Stimulated activated effector memory CD8-positive, alpha-beta T cell treated with anti-CD3 and anti-CD28 coated beads, Interleukin-12 subunit alpha, Interleukin-12 subunit beta, amount 100 ng/mL, for 72 hours (primary cell): ENCODE measurements around the gene NOTCH3.

ENCODE experiments used
- ATAC-seq: fragments of 150-1000 bp; cut with Tn5 transposase; 2 replicates; pipeline ENCODE4 v1.10.0; 2021
- DNase-seq, 2 donors: peaks; one replicate each; pipeline ENCODE4 v3.0.0; 2021 to 2022; ENCODE audit warnings: low spot score in 2 of 2
- H3K27ac Mint-ChIP-seq: one replicate; pipeline ENCODE4 v1.8.0; 2022; ENCODE audit warnings: mild to moderate bottlenecking, mixed read lengths
- H3K36me3 Mint-ChIP-seq: one replicate; pipeline ENCODE4 v1.8.0; 2022; ENCODE audit warnings: mild to moderate bottlenecking, mixed read lengths
- H3K4me1 Mint-ChIP-seq: one replicate; pipeline ENCODE4 v1.8.0; 2022; ENCODE audit warnings: mixed read lengths
- H3K4me3 Mint-ChIP-seq: one replicate; pipeline ENCODE4 v1.8.0; 2022; ENCODE audit warnings: mild to moderate bottlenecking, mixed read lengths
- H3K9me3 Mint-ChIP-seq: one replicate; pipeline ENCODE4 v1.8.0; 2022; ENCODE audit warnings: mixed read lengths

NOTCH3 gene

GRCh38 chr19:15216363-15216762, 15.6 kb upstream of the NOTCH3 start:
- Mint-ChIP-seq H3K27ac (no peak overlapping the region), H3K4me1 (no peaks in the 10 kb centered on the region), H3K36me3 (no peaks in the 10 kb centered on the region), H3K4me3 (no peak overlapping the region), H3K9me3 (no peaks in the 10 kb centered on the region)
- DNase-seq, result no peak
- no peak for ATAC-seq

- Mint-ChIP-seq H3K9me3 (no peaks in the 10 kb centered on the region), H3K36me3 (no peaks in the 10 kb centered on the region), H3K4me3 (no peak overlapping the region), H3K4me1 (peaks cover 6% of the 10 kb centered on the region), H3K27ac (no peak overlapping the region)
- ATAC-seq (no peak), DNase-seq (no peak)
Measured at GRCh38 chr19:15213715-15214381, 13.1 kb upstream of the NOTCH3 start.

- DNase-seq (no peak), ATAC-seq (no peak)
- Mint-ChIP-seq H3K4me3 (no peak overlapping the region), H3K36me3 (no peaks in the 10 kb centered on the region), H3K9me3 (no peaks in the 10 kb centered on the region), H3K27ac (no peak overlapping the region), H3K4me1 (peaks cover 6% of the 10 kb centered on the region)
Measured at GRCh38 chr19:15212711-15213110, 11.9 kb upstream of the NOTCH3 start.

- H3K4me3 Mint-ChIP-seq, result no peak overlapping the region
- peak; percentile 68 for ATAC-seq
- H3K36me3 Mint-ChIP-seq, result no peaks in the 10 kb centered on the region
- DNase-seq, result no peak
- H3K27ac Mint-ChIP-seq, result no peak overlapping the region
- no peaks in the 10 kb centered on the region for H3K9me3 Mint-ChIP-seq
- peaks cover 6% of the 10 kb centered on the region for H3K4me1 Mint-ChIP-seq
Measured at GRCh38 chr19:15210323-15210781, 9.6 kb upstream of the NOTCH3 start.

GRCh38 chr19:15201374-15202023, 704 bp upstream of the NOTCH3 start:
- Mint-ChIP-seq H3K9me3 (no peaks in the 10 kb centered on the region), H3K4me3 (peak overlapping the region; percentile 33), H3K36me3 (no peaks in the 10 kb centered on the region), H3K27ac (no peak overlapping the region), H3K4me1 (peaks cover 7% of the 10 kb centered on the region)
- no peak for DNase-seq
- no peak for ATAC-seq

- no peaks in the 10 kb centered on the region for H3K9me3 Mint-ChIP-seq
- peaks cover 9% of the 10 kb centered on the region for H3K4me1 Mint-ChIP-seq
- no peak overlapping the region for H3K27ac Mint-ChIP-seq
- peak overlapping the region; percentile 24 for H3K4me3 Mint-ChIP-seq
- no peak for DNase-seq
- no peaks in the 10 kb centered on the region for H3K36me3 Mint-ChIP-seq
- no peak for ATAC-seq
Measured at GRCh38 chr19:15199661-15200552, 888 bp downstream of the NOTCH3 start.

- H3K36me3 Mint-ChIP-seq, result no peaks in the 10 kb centered on the region
- H3K9me3 Mint-ChIP-seq, result no peaks in the 10 kb centered on the region
- DNase-seq, result no peak
Measured at GRCh38 chr19:15198951-15199660, 1.7 kb downstream of the NOTCH3 start.

GRCh38 chr19:15197942-15198341, 2.9 kb downstream of the NOTCH3 start:
- Mint-ChIP-seq H3K27ac (no peak overlapping the region), H3K4me1 (peaks cover 13% of the 10 kb centered on the region), H3K9me3 (no peaks in the 10 kb centered on the region), H3K4me3 (no peak overlapping the region), H3K36me3 (no peaks in the 10 kb centered on the region)
- ATAC-seq, result no peak
- DNase-seq, result no peak

More at GRCh38 chr19:15198951-15199660, 1.7 kb downstream of the NOTCH3 start:
- ATAC-seq, result no peak
- Mint-ChIP-seq H3K4me3 (peak overlapping the region; percentile 24), H3K4me1 (peaks cover 13% of the 10 kb centered on the region), H3K27ac (no peak overlapping the region)

GRCh38 chr19:15197275-15197941, 3.4 kb downstream of the NOTCH3 start:
- H3K27ac Mint-ChIP-seq, result no peak overlapping the region
- no peaks in the 10 kb centered on the region for H3K36me3 Mint-ChIP-seq
- ATAC-seq, result no peak
- H3K4me1 Mint-ChIP-seq, result peaks cover 13% of the 10 kb centered on the region
- DNase-seq, result no peak
- H3K9me3 Mint-ChIP-seq, result no peaks in the 10 kb centered on the region
- H3K4me3 Mint-ChIP-seq, result no peak overlapping the region

- Mint-ChIP-seq H3K9me3 (no peaks in the 10 kb centered on the region), H3K36me3 (no peaks in the 10 kb centered on the region), H3K27ac (no peak overlapping the region), H3K4me3 (no peak overlapping the region), H3K4me1 (peaks cover 13% of the 10 kb centered on the region)
- ATAC-seq (no peak), DNase-seq (no peak)
Measured at GRCh38 chr19:15196360-15197005, 4.3 kb downstream of the NOTCH3 start.

- no peak for DNase-seq
- Mint-ChIP-seq H3K27ac (no peak overlapping the region), H3K4me3 (no peak overlapping the region)
Measured at GRCh38 chr19:15195371-15196334, 5.1 kb downstream of the NOTCH3 start.

GRCh38 chr19:15194938-15195337, 5.9 kb downstream of the NOTCH3 start:
- H3K4me1 Mint-ChIP-seq, result peaks cover 13% of the 10 kb centered on the region
- DNase-seq, result no peak
- H3K9me3 Mint-ChIP-seq, result no peaks in the 10 kb centered on the region
- no peaks in the 10 kb centered on the region for H3K36me3 Mint-ChIP-seq
- H3K27ac Mint-ChIP-seq, result no peak overlapping the region
- ATAC-seq, result peak; percentile 55
- peak overlapping the region; percentile 39 for H3K4me3 Mint-ChIP-seq

More at GRCh38 chr19:15195371-15196334, 5.1 kb downstream of the NOTCH3 start:
- ATAC-seq, result peak; percentile 22
- no peaks in the 10 kb centered on the region for H3K9me3 Mint-ChIP-seq
- H3K4me1 Mint-ChIP-seq, result peaks cover 13% of the 10 kb centered on the region
- no peaks in the 10 kb centered on the region for H3K36me3 Mint-ChIP-seq

GRCh38 chr19:15191982-15192381, 8.8 kb downstream of the NOTCH3 start:
- H3K36me3 Mint-ChIP-seq, result no peaks in the 10 kb centered on the region

More at GRCh38 chr19:15191982-15192381, 8.8 kb downstream of the NOTCH3 start:
- H3K4me3 Mint-ChIP-seq, result no peak overlapping the region
- peaks cover 12% of the 10 kb centered on the region for H3K4me1 Mint-ChIP-seq
- DNase-seq (no peak), ATAC-seq (no peak)
- no peaks in the 10 kb centered on the region for H3K9me3 Mint-ChIP-seq
- no peak overlapping the region for H3K27ac Mint-ChIP-seq
